Measurements from ENCODE around the gene LIX1. TPM values are rescaled to one million over a fixed set of nuclear protein-coding genes. Genes with fewer than 3 reads are reported as not detected.

LIX1 gene
- polyA plus RNA-seq, 2 of the 4 experiments (the other 2 are of a cell fraction), result not detected

GRCh38 chr5:97106216-97106581 is 36.2 kb downstream of the LIX1 start:
- Histone ChIP-seq H3K4me1 (no peaks in the 10 kb centered on the region), H3K4me2 (no peak overlapping the region), H3K4me3 (no peak overlapping the region), H3K27ac (no peak overlapping the region), H3K9me3 (no peaks in the 10 kb centered on the region)
- FAIRE-seq (no peak), ATAC-seq (no peak), DNase-seq (ENCODE audit: low read depth in 1 of 2, low spot score in 1 of 2) (no peak)
- 32% methylated on average over 2 of the region's 2 CpGs for WGBS (ENCODE audit: missing lambda C conversion rate)
- POLR2A ChIA-PET, result no interaction called here
- TF ChIP-seq REST (IDR thresholded peaks at IDR 0.05), result no peak
- CTCF ChIA-PET, result interaction anchor here (0.9 to 1.6 kb wide), 4 partner anchors 9 to 62 kb away, joined by 3 to 5 read pairs (median 4); partner anchors contain the start of gene LIX1

GRCh38 chr5:97105501-97106215 is 36.8 kb downstream of the LIX1 start:
- Histone ChIP-seq H3K27ac (no peak overlapping the region), H3K4me1 (no peaks in the 10 kb centered on the region), H3K4me3 (no peak overlapping the region), H3K4me2 (no peak overlapping the region), H3K9me3 (no peaks in the 10 kb centered on the region; the same call in 2 of the 3 replicates)
- DNase-seq (ENCODE audit: low read depth in 1 of 2, low spot score in 1 of 2), result no peak
- ChIA-PET POLR2A (no interaction called here), CTCF (interaction anchor here (0.9 to 1.6 kb wide), 4 partner anchors 10 to 62 kb away, joined by 3 to 5 read pairs (median 4); partner anchors contain the start of gene LIX1)
- no peak for FAIRE-seq
- ATAC-seq, result no peak
- no peak for TF ChIP-seq HOXB13 (CRISPR knock-in tag; IDR thresholded peaks at IDR 0.05; ENCODE audit: low read depth)
- no peak for TF ChIP-seq REST (IDR thresholded peaks at IDR 0.05)
- TF ChIP-seq GATA3 (IDR thresholded peaks at IDR 0.05; ENCODE audit: borderline replicate concordance), result no peak
- TF ChIP-seq TFCP2L1 (CRISPR knock-in tag; IDR thresholded peaks at IDR 0.05), result no peak
- no peak for TF ChIP-seq CHD4 (IDR thresholded peaks at IDR 0.05; ENCODE audit: borderline replicate concordance)
- TF ChIP-seq TP53 (CRISPR knock-in tag; IDR thresholded peaks at IDR 0.05), result no peak
- TF ChIP-seq, protein P1, sequence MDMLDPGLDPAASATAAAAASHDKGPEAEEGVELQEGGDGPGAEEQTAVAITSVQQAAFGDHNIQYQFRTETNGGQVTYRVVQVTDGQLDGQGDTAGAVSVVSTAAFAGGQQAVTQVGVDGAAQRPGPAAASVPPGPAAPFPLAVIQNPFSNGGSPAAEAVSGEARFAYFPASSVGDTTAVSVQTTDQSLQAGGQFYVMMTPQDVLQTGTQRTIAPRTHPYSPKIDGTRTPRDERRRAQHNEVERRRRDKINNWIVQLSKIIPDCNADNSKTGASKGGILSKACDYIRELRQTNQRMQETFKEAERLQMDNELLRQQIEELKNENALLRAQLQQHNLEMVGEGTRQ (IDR thresholded peaks at IDR 0.05), result no peak
- no peak for TF ChIP-seq CEBPB (IDR thresholded peaks at IDR 0.05)
- TF ChIP-seq FOSB (CRISPR knock-in tag; IDR thresholded peaks at IDR 0.05), result no peak
- TF ChIP-seq, protein P2, sequence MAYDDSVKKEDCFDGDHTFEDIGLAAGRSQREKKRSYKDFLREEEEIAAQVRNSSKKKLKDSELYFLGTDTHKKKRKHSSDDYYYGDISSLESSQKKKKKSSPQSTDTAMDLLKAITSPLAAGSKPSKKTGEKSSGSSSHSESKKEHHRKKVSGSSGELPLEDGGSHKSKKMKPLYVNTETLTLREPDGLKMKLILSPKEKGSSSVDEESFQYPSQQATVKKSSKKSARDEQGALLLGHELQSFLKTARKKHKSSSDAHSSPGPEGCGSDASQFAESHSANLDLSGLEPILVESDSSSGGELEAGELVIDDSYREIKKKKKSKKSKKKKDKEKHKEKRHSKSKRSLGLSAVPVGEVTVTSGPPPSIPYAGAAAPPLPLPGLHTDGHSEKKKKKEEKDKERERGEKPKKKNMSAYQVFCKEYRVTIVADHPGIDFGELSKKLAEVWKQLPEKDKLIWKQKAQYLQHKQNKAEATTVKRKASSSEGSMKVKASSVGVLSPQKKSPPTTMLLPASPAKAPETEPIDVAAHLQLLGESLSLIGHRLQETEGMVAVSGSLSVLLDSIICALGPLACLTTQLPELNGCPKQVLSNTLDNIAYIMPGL (CRISPR knock-in tag; IDR thresholded peaks at IDR 0.05; ENCODE audit: borderline replicate concordance), result no peak
- no peak for TF ChIP-seq MAZ (IDR thresholded peaks at IDR 0.05; ENCODE audit: borderline replicate concordance, low read depth, low read length)
- TF ChIP-seq, protein P3, sequence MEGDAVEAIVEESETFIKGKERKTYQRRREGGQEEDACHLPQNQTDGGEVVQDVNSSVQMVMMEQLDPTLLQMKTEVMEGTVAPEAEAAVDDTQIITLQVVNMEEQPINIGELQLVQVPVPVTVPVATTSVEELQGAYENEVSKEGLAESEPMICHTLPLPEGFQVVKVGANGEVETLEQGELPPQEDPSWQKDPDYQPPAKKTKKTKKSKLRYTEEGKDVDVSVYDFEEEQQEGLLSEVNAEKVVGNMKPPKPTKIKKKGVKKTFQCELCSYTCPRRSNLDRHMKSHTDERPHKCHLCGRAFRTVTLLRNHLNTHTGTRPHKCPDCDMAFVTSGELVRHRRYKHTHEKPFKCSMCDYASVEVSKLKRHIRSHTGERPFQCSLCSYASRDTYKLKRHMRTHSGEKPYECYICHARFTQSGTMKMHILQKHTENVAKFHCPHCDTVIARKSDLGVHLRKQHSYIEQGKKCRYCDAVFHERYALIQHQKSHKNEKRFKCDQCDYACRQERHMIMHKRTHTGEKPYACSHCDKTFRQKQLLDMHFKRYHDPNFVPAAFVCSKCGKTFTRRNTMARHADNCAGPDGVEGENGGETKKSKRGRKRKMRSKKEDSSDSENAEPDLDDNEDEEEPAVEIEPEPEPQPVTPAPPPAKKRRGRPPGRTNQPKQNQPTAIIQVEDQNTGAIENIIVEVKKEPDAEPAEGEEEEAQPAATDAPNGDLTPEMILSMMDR (IDR thresholded peaks at IDR 0.05), result no peak
- TF ChIP-seq EHF (CRISPR knock-in tag; IDR thresholded peaks at IDR 0.05), result no peak
- TF ChIP-seq RFX5 (IDR thresholded peaks at IDR 0.05), result no peak
- TF ChIP-seq RARB (CRISPR knock-in tag; IDR thresholded peaks at IDR 0.05), result no peak
- no peak for TF ChIP-seq KDM5A (IDR thresholded peaks at IDR 0.05)
- TF ChIP-seq HDAC2 (IDR thresholded peaks at IDR 0.05), result no peak
- 75% methylated on average over 13 of the region's 13 CpGs for WGBS (ENCODE audit: missing lambda C conversion rate)
